GM12878 (cell line): ENCODE data around the gene SMIM1. TPM values are rescaled to one million over a fixed set of nuclear protein-coding genes. Genes with fewer than 3 reads are reported as not detected.

Experiments used
- ATAC-seq: fragments of 200-7000 bp; cut with Tn5 transposase; 3 replicates; pipeline ENCODE4 v1.9.1; 2020; ENCODE audit warnings: mild to moderate bottlenecking, moderate library complexity
- BruUV-seq: library from RNA; stranded (reverse); fragments of 400-500 nt; replicated peaks from 2 replicates; lab custom pipeline; 2021; lab: Mats Ljungman, UMichigan
- CTCF ChIA-PET: fragments of 300-600 bp; sonication (Branson Sonifier 250); formaldehyde crosslinking; extraction: SDS; loops from one replicate; lab custom pipeline; 2021; ENCODE audit warnings: inconsistent platforms; lab: Yijun Ruan, JAX
- POLR2A ChIA-PET: fragments of 350-600 bp; formaldehyde crosslinking; extraction: SDS; loops from one replicate; lab custom pipeline; 2021; ENCODE audit warnings: inconsistent platforms; lab: Charles Lee
- RAD21 ChIA-PET: fragments of 300-600 bp; sonication (Branson Sonifier 250); formaldehyde crosslinking; loops from one replicate; lab custom pipeline; 2023; ENCODE audit warnings: antibody characterized with exemption; ENCODE audit not compliant: unreplicated experiment; lab: Charles Lee
- SMC1A ChIA-PET: fragments of 300-600 bp; sonication (Branson Sonifier 250); formaldehyde crosslinking; loops from one replicate; lab custom pipeline; 2023; ENCODE audit not compliant: unreplicated experiment, uncharacterized antibody; lab: Charles Lee
- DNase-seq: peaks from one replicate; pipeline ENCODE4 v3.0.0-alpha.2; 2011; ENCODE audit warnings: low read depth, low spot score
- FAIRE-seq: peaks from 3 replicates; lab custom pipeline; 2011; peaks lifted over from hg19 to GRCh38; lab: Jason Lieb, UNC
- H2AFZ ChIP-seq: 2 replicates; pipeline ENCODE4 v1.6.0; 2011; ENCODE audit warnings: low read depth, low read length, control low read depth; ENCODE audit not compliant: control insufficient read depth
- H3K27ac ChIP-seq: 2 replicates; pipeline ENCODE4 v1.5.1; 2011; ENCODE audit warnings: control low read depth; ENCODE audit not compliant: control insufficient read depth, insufficient read depth
- H3K27me3 ChIP-seq, 2 experiments: replicated peaks in 1 of 2; 2 replicates each; pipeline versions ENCODE4 v1.6.0 to v1.6.1; 2011; ENCODE audit warnings: low read length in 1 of 2; ENCODE audit not compliant: control insufficient read depth in 2 of 2, insufficient read depth in 2 of 2
- H3K36me3 ChIP-seq, 2 experiments: 2 replicates each; pipeline ENCODE4 v1.5.1; 2011; ENCODE audit warnings: low read length in 1 of 2; ENCODE audit not compliant: control insufficient read depth in 2 of 2, insufficient read depth in 2 of 2
- H3K4me1 ChIP-seq: 2 replicates; pipeline ENCODE4 v1.6.1; 2011; ENCODE audit warnings: mild to moderate bottlenecking, low read length, moderate library complexity, mixed read lengths; ENCODE audit not compliant: control insufficient read depth, insufficient read depth
- H3K4me2 ChIP-seq: 2 replicates; pipeline ENCODE4 v1.6.0; 2011; ENCODE audit warnings: control low read depth; ENCODE audit not compliant: control insufficient read depth, insufficient read depth
- H3K4me3 ChIP-seq: fragments of 200-600 bp; sonication (generic); 2 replicates; pipeline ENCODE4 v1.5.1; 2016
- H3K79me2 ChIP-seq: 2 replicates; pipeline ENCODE4 v1.6.0; 2011; ENCODE audit warnings: low read length; ENCODE audit not compliant: control insufficient read depth, insufficient read depth
- H3K9ac ChIP-seq: 2 replicates; pipeline ENCODE4 v1.8.0; 2011; ENCODE audit warnings: low read length, control low read depth, mixed read lengths; ENCODE audit not compliant: control insufficient read depth, insufficient read depth
- H3K9me3 ChIP-seq: replicated peaks from 3 replicates; pipeline ENCODE4 v1.5.1; 2011; ENCODE audit warnings: mild to moderate bottlenecking, low read length; ENCODE audit not compliant: control insufficient read depth, insufficient read depth
- H4K20me1 ChIP-seq: 2 replicates; pipeline ENCODE4 v1.6.0; 2011; ENCODE audit not compliant: control insufficient read depth, insufficient read depth
- CBX3 ChIP-seq: fragments of 200-600 bp; sonication (generic); IDR thresholded peaks from 2 replicates; pipeline ENCODE4 v1.6.1; 2016; ENCODE audit warnings: low read depth, borderline replicate concordance
- ESRRA ChIP-seq: IDR thresholded peaks from 2 replicates; pipeline ENCODE4 v1.6.1; 2012; ENCODE audit warnings: mild to moderate bottlenecking, low read length, improper control_type of control experiment
- IKZF1 ChIP-seq: fragments of 450-650 bp; conservative IDR thresholded peaks from 2 replicates; pipeline ENCODE4 v1.6.1; 2017; ENCODE audit warnings: antibody characterized with exemption, mild to moderate bottlenecking
- MYC ChIP-seq: IDR thresholded peaks from 2 replicates; pipeline ENCODE4 v1.6.1; 2011; ENCODE audit warnings: mild to moderate bottlenecking, low read length, moderate library complexity, inconsistent platforms; ENCODE audit not compliant: insufficient read depth, insufficient replicate concordance, insufficient read length, severe bottlenecking
- PKNOX1 ChIP-seq: fragments of 450-650 bp; IDR thresholded peaks from 2 replicates; pipeline ENCODE4 v1.6.1; 2016; ENCODE audit warnings: mild to moderate bottlenecking
- ZNF217 ChIP-seq: fragments of 450-650 bp; IDR thresholded peaks from 2 replicates; pipeline ENCODE4 v1.6.1; 2017; ENCODE audit warnings: antibody characterized with exemption, mild to moderate bottlenecking
- ZNF622 ChIP-seq: fragments of 450-650 bp; IDR thresholded peaks from 2 replicates; pipeline ENCODE4 v1.6.1; 2017; ENCODE audit warnings: mild to moderate bottlenecking, inconsistent platforms
- ZNF687 ChIP-seq: fragments of 450-650 bp; IDR thresholded peaks from 2 replicates; pipeline ENCODE4 v1.6.1; 2017; ENCODE audit warnings: mild to moderate bottlenecking, moderate library complexity
- WGBS: methylation state at CpG from one replicate; pipeline ENCODE4 v1.1.6; 2016; ENCODE audit warnings: low lambda C conversion rate; ENCODE audit not compliant: insufficient replicate concordance, insufficient coverage; ENCODE audit errors: missing lambda C conversion rate; 5-methylcytosine and 5-hydroxymethylcytosine counted together
- in situ Hi-C: fragments of 300-500 bp; cut with MboI; formaldehyde crosslinking; loops from 9 replicates; pipeline ENCODE4 v1.14.3; 2018; ENCODE audit warnings: mixed read lengths
- intact Hi-C: fragments of 100-400 bp; cut with micrococcal nuclease; formaldehyde crosslinking; loops from one replicate; pipeline ENCODE4 v1.14.2; 2022; ENCODE audit not compliant: unreplicated experiment
- polyA plus RNA-seq, 11 experiments: library from polyadenylated mRNA; depleted of rRNA in 4 of 11; unstranded in 6 of 11; stranded (reverse) in 5 of 11; fragments of >200 nt; fragmentation: Nextera tagmentation in 4 of 11; fragmentation: Illumina TruSeq in 1 of 11; extraction: Ambion mirVana in 4 of 11; extraction: Trizol in 1 of 11; gene quantifications; 1 replicate in 1 of 11; 2 replicates in 10 of 11; pipeline versions ENCODE4 v1.2.1 to v1.2.3, GENCODE V29; 2011 to 2016; ENCODE audit warnings: inconsistent platforms in 2 of 11, missing spikeins in 2 of 11, low read depth in 1 of 11
- total RNA-seq, 4 experiments: library from RNA; depleted of rRNA in 3 of 4; stranded (reverse); fragments of >200 nt in 3 of 4; fragmentation: Illumina TruSeq in 1 of 4; extraction: Trizol in 1 of 4; gene quantifications; 2 replicates each; pipeline versions ENCODE4 v1.2.1 to v1.2.3, GENCODE V29; 2013 to 2021
- TF ChIP-seq, protein P1 (sequence below): fragments of 450-650 bp; IDR thresholded peaks from 2 replicates; pipeline ENCODE4 v1.6.1; 2017; ENCODE audit warnings: antibody characterized with exemption, mild to moderate bottlenecking, moderate library complexity
- TF ChIP-seq, protein P2 (sequence below): fragments of 450-650 bp; IDR thresholded peaks from 2 replicates; pipeline ENCODE4 v1.6.1; 2017; ENCODE audit warnings: low read depth, mild to moderate bottlenecking, moderate library complexity
- TF ChIP-seq, protein P3 (sequence below): IDR thresholded peaks from 2 replicates; pipeline ENCODE4 v1.6.1; 2011; ENCODE audit warnings: low read depth, mild to moderate bottlenecking, low read length, moderate library complexity, borderline replicate concordance; ENCODE audit errors: extremely low read depth

SMIM1 gene
- total and polyA plus RNA-seq, 10 of the 15 experiments (the other 5 are each of a cell fraction or from before 2014, with no cell fraction given) = 0.30 to 0.37 TPM; not detected in 8

- no peak for TF ChIP-seq CBX3
Measured at GRCh38 chr1:3767328-3767925, 5.1 kb upstream of the SMIM1 start (continued).

- no peak for ATAC-seq
- ChIA-PET RAD21 (no interaction called here), SMC1A (no interaction called here), POLR2A (no interaction called here), CTCF (no interaction called here)
- Histone ChIP-seq H3K4me2 (no peak overlapping the region), H3K36me3 (no peaks in the 10 kb centered on the region), H3K27me3 (no peaks in the 10 kb centered on the region; a peak in 1 of 4 replicates), H3K4me1 (peaks cover 5% of the 10 kb centered on the region; the same call in 1 of the 2 replicates), H4K20me1 (no peaks in the 10 kb centered on the region), H3K4me3 (no peak overlapping the region), H3K9ac (no peak overlapping the region), H3K79me2 (no peaks in the 10 kb centered on the region), H3K9me3 (no peaks in the 10 kb centered on the region), H3K27ac (no peak overlapping the region), H2AFZ (no peak overlapping the region)
- in situ Hi-C loops (no loop called here), intact Hi-C loops (no loop called here)
- 74% methylated on average over 19 of the region's 22 CpGs for WGBS
- DNase-seq = no peak
- no TSS peak for BruUV-seq
- no peak for FAIRE-seq
- TF ChIP-seq ZNF217 (no peak), PKNOX1 (no peak), MYC (no peak), ZNF687 (no peak), IKZF1 (no peak), ESRRA (no peak), ZNF622 (no peak)
- TF ChIP-seq, protein P1, sequence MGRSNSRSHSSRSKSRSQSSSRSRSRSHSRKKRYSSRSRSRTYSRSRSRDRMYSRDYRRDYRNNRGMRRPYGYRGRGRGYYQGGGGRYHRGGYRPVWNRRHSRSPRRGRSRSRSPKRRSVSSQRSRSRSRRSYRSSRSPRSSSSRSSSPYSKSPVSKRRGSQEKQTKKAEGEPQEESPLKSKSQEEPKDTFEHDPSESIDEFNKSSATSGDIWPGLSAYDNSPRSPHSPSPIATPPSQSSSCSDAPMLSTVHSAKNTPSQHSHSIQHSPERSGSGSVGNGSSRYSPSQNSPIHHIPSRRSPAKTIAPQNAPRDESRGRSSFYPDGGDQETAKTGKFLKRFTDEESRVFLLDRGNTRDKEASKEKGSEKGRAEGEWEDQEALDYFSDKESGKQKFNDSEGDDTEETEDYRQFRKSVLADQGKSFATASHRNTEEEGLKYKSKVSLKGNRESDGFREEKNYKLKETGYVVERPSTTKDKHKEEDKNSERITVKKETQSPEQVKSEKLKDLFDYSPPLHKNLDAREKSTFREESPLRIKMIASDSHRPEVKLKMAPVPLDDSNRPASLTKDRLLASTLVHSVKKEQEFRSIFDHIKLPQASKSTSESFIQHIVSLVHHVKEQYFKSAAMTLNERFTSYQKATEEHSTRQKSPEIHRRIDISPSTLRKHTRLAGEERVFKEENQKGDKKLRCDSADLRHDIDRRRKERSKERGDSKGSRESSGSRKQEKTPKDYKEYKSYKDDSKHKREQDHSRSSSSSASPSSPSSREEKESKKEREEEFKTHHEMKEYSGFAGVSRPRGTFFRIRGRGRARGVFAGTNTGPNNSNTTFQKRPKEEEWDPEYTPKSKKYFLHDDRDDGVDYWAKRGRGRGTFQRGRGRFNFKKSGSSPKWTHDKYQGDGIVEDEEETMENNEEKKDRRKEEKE = no peak
- TF ChIP-seq, protein P2, sequence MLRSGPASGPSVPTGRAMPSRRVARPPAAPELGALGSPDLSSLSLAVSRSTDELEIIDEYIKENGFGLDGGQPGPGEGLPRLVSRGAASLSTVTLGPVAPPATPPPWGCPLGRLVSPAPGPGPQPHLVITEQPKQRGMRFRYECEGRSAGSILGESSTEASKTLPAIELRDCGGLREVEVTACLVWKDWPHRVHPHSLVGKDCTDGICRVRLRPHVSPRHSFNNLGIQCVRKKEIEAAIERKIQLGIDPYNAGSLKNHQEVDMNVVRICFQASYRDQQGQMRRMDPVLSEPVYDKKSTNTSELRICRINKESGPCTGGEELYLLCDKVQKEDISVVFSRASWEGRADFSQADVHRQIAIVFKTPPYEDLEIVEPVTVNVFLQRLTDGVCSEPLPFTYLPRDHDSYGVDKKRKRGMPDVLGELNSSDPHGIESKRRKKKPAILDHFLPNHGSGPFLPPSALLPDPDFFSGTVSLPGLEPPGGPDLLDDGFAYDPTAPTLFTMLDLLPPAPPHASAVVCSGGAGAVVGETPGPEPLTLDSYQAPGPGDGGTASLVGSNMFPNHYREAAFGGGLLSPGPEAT = no peak
- TF ChIP-seq, protein P3, sequence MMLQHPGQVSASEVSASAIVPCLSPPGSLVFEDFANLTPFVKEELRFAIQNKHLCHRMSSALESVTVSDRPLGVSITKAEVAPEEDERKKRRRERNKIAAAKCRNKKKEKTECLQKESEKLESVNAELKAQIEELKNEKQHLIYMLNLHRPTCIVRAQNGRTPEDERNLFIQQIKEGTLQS = no peak
Measured at GRCh38 chr1:3768811-3769390, 3.6 kb upstream of the SMIM1 start.
